GM12878 (cell line): ENCODE measurements around the gene BIRC6. TPM values are rescaled to one million over a fixed set of nuclear protein-coding genes. Genes with fewer than 3 reads are reported as not detected.

Experiments used
- ATAC-seq: fragments of 200-7000 bp; cut with Tn5 transposase; 3 replicates; pipeline ENCODE4 v1.9.1; 2020; ENCODE audit warnings: mild to moderate bottlenecking, moderate library complexity
- BruUV-seq: library from RNA; stranded (reverse); fragments of 400-500 nt; replicated peaks from 2 replicates; lab custom pipeline; 2021; lab: Mats Ljungman, UMichigan
- CTCF ChIA-PET: fragments of 300-600 bp; sonication (Branson Sonifier 250); formaldehyde crosslinking; extraction: SDS; loops from one replicate; lab custom pipeline; 2021; ENCODE audit warnings: inconsistent platforms; lab: Yijun Ruan, JAX
- POLR2A ChIA-PET: fragments of 350-600 bp; formaldehyde crosslinking; extraction: SDS; loops from one replicate; lab custom pipeline; 2021; ENCODE audit warnings: inconsistent platforms; lab: Charles Lee
- RAD21 ChIA-PET: fragments of 300-600 bp; sonication (Branson Sonifier 250); formaldehyde crosslinking; loops from one replicate; lab custom pipeline; 2023; ENCODE audit warnings: antibody characterized with exemption; ENCODE audit not compliant: unreplicated experiment; lab: Charles Lee
- SMC1A ChIA-PET: fragments of 300-600 bp; sonication (Branson Sonifier 250); formaldehyde crosslinking; loops from one replicate; lab custom pipeline; 2023; ENCODE audit not compliant: unreplicated experiment, uncharacterized antibody; lab: Charles Lee
- DNase-seq: peaks from one replicate; pipeline ENCODE4 v3.0.0-alpha.2; 2011; ENCODE audit warnings: low read depth, low spot score
- FAIRE-seq: peaks from 3 replicates; lab custom pipeline; 2011; peaks lifted over from hg19 to GRCh38; lab: Jason Lieb, UNC
- H2AFZ ChIP-seq: 2 replicates; pipeline ENCODE4 v1.6.0; 2011; ENCODE audit warnings: low read depth, low read length, control low read depth; ENCODE audit not compliant: control insufficient read depth
- H3K27ac ChIP-seq: 2 replicates; pipeline ENCODE4 v1.5.1; 2011; ENCODE audit warnings: control low read depth; ENCODE audit not compliant: control insufficient read depth, insufficient read depth
- H3K27me3 ChIP-seq, 2 experiments: replicated peaks in 1 of 2; 2 replicates each; pipeline versions ENCODE4 v1.6.0 to v1.6.1; 2011; ENCODE audit warnings: low read length in 1 of 2; ENCODE audit not compliant: control insufficient read depth in 2 of 2, insufficient read depth in 2 of 2
- H3K36me3 ChIP-seq, 2 experiments: 2 replicates each; pipeline ENCODE4 v1.5.1; 2011; ENCODE audit warnings: low read length in 1 of 2; ENCODE audit not compliant: control insufficient read depth in 2 of 2, insufficient read depth in 2 of 2
- H3K4me1 ChIP-seq: 2 replicates; pipeline ENCODE4 v1.6.1; 2011; ENCODE audit warnings: mild to moderate bottlenecking, low read length, moderate library complexity, mixed read lengths; ENCODE audit not compliant: control insufficient read depth, insufficient read depth
- H3K4me2 ChIP-seq: 2 replicates; pipeline ENCODE4 v1.6.0; 2011; ENCODE audit warnings: control low read depth; ENCODE audit not compliant: control insufficient read depth, insufficient read depth
- H3K4me3 ChIP-seq: fragments of 200-600 bp; sonication (generic); 2 replicates; pipeline ENCODE4 v1.5.1; 2016
- H3K79me2 ChIP-seq: 2 replicates; pipeline ENCODE4 v1.6.0; 2011; ENCODE audit warnings: low read length; ENCODE audit not compliant: control insufficient read depth, insufficient read depth
- H3K9ac ChIP-seq: 2 replicates; pipeline ENCODE4 v1.8.0; 2011; ENCODE audit warnings: low read length, control low read depth, mixed read lengths; ENCODE audit not compliant: control insufficient read depth, insufficient read depth
- H3K9me3 ChIP-seq: replicated peaks from 3 replicates; pipeline ENCODE4 v1.5.1; 2011; ENCODE audit warnings: mild to moderate bottlenecking, low read length; ENCODE audit not compliant: control insufficient read depth, insufficient read depth
- H4K20me1 ChIP-seq: 2 replicates; pipeline ENCODE4 v1.6.0; 2011; ENCODE audit not compliant: control insufficient read depth, insufficient read depth
- BCL3 ChIP-seq: IDR thresholded peaks from 2 replicates; pipeline ENCODE4 v1.6.1; 2011; ENCODE audit warnings: borderline replicate concordance, low read depth, mild to moderate bottlenecking, moderate library complexity, low read length; ENCODE audit not compliant: insufficient read depth, poor library complexity, severe bottlenecking
- BMI1 ChIP-seq: fragments of 450-650 bp; IDR thresholded peaks from 2 replicates; pipeline ENCODE4 v1.6.1; 2016; ENCODE audit warnings: mild to moderate bottlenecking, moderate library complexity, borderline replicate concordance
- CHD1 ChIP-seq: IDR thresholded peaks from 2 replicates; pipeline ENCODE4 v1.6.1; 2012; ENCODE audit warnings: low read depth, low read length, improper control_type of control experiment
- CREB1 ChIP-seq: IDR thresholded peaks from 2 replicates; pipeline ENCODE4 v1.6.1; 2012; ENCODE audit warnings: low read depth, mild to moderate bottlenecking, inconsistent platforms
- HDAC2 ChIP-seq: fragments of 200-600 bp; sonication (generic); IDR thresholded peaks from 2 replicates; pipeline ENCODE4 v1.6.1; 2017
- MXI1 ChIP-seq: fragments of 150-350 bp; IDR thresholded peaks from 2 replicates; pipeline ENCODE4 v1.6.1; 2011; ENCODE audit warnings: low read depth, mild to moderate bottlenecking, inconsistent platforms, low read length, improper control_type of control experiment
- NFXL1 ChIP-seq: fragments of 450-650 bp; IDR thresholded peaks from 2 replicates; pipeline ENCODE4 v1.6.1; 2017; ENCODE audit warnings: antibody characterized with exemption, mild to moderate bottlenecking, borderline replicate concordance
- NFYB ChIP-seq: IDR thresholded peaks from 2 replicates; pipeline ENCODE4 v1.6.1; 2011; ENCODE audit warnings: low read depth, mild to moderate bottlenecking, low read length, improper control_type of control experiment, moderate library complexity; ENCODE audit not compliant: insufficient read depth
- PAX5 ChIP-seq: IDR thresholded peaks from 2 replicates; pipeline ENCODE4 v1.6.1; 2011; ENCODE audit warnings: low read depth, low read length, borderline replicate concordance
- POLR2A ChIP-seq: IDR thresholded peaks from 2 replicates; pipeline ENCODE4 v1.6.1; 2011; ENCODE audit warnings: low read depth, mild to moderate bottlenecking, low read length
- POLR2AphosphoS2 ChIP-seq: IDR thresholded peaks from 2 replicates; pipeline ENCODE4 v1.6.1; 2011; ENCODE audit warnings: low read depth, mild to moderate bottlenecking, low read length, improper control_type of control experiment, moderate library complexity
- POLR2AphosphoS5 ChIP-seq: IDR thresholded peaks from 2 replicates; pipeline ENCODE4 v1.6.1; 2011; ENCODE audit warnings: mild to moderate bottlenecking, low read length, inconsistent platforms
- POU2F2 ChIP-seq: IDR thresholded peaks from 3 replicates; pipeline ENCODE4 v1.6.1; 2011; ENCODE audit warnings: low read depth, mild to moderate bottlenecking, low read length, borderline replicate concordance
- RELA ChIP-seq: fragments of 450-650 bp; IDR thresholded peaks from 2 replicates; pipeline ENCODE4 v1.8.0; 2014; ENCODE audit warnings: borderline replicate concordance; ENCODE audit not compliant: partially characterized antibody
- RELB ChIP-seq: fragments of 450-650 bp; IDR thresholded peaks from 2 replicates; pipeline ENCODE4 v1.6.1; 2017; ENCODE audit warnings: low read depth, mild to moderate bottlenecking, moderate library complexity
- TARDBP ChIP-seq: IDR thresholded peaks from 2 replicates; pipeline ENCODE4 v1.6.1; 2016; ENCODE audit warnings: borderline replicate concordance
- ZBTB33 ChIP-seq: fragments of 450-650 bp; IDR thresholded peaks from 2 replicates; pipeline ENCODE4 v1.6.1; 2017; ENCODE audit warnings: mild to moderate bottlenecking
- ZNF207 ChIP-seq: fragments of 450-650 bp; IDR thresholded peaks from 2 replicates; pipeline ENCODE4 v1.6.1; 2014; ENCODE audit warnings: antibody characterized with exemption, mild to moderate bottlenecking, borderline replicate concordance
- ZNF274 ChIP-seq: IDR thresholded peaks from one replicate; pipeline ENCODE4 v1.8.0; 2011; ENCODE audit not compliant: insufficient read length, insufficient read depth
- ZNF384 ChIP-seq: IDR thresholded peaks from 2 replicates; pipeline ENCODE4 v1.6.1; 2012; ENCODE audit warnings: low read depth, mild to moderate bottlenecking, low read length, improper control_type of control experiment, borderline replicate concordance
- whole genome bisulfite sequencing: methylation state at CpG from one replicate; pipeline ENCODE4 v1.1.6; 2016; ENCODE audit warnings: low lambda C conversion rate; ENCODE audit not compliant: insufficient replicate concordance, insufficient coverage; ENCODE audit errors: missing lambda C conversion rate; 5-methylcytosine and 5-hydroxymethylcytosine counted together
- in situ Hi-C: fragments of 300-500 bp; cut with MboI; formaldehyde crosslinking; loops from 9 replicates; pipeline ENCODE4 v1.14.3; 2018; ENCODE audit warnings: mixed read lengths
- intact Hi-C: fragments of 100-400 bp; cut with micrococcal nuclease; formaldehyde crosslinking; loops from one replicate; pipeline ENCODE4 v1.14.2; 2022; ENCODE audit not compliant: unreplicated experiment
- polyA plus RNA-seq, 11 experiments: library from polyadenylated mRNA; depleted of rRNA in 4 of 11; unstranded in 6 of 11; stranded (reverse) in 5 of 11; fragments of >200 nt; fragmentation: Nextera tagmentation in 4 of 11; fragmentation: Illumina TruSeq in 1 of 11; extraction: Ambion mirVana in 4 of 11; extraction: Trizol in 1 of 11; gene quantifications; 1 replicate in 1 of 11; 2 replicates in 10 of 11; pipeline versions ENCODE4 v1.2.1 to v1.2.3, GENCODE V29; 2011 to 2016; ENCODE audit warnings: inconsistent platforms in 2 of 11, missing spikeins in 2 of 11, low read depth in 1 of 11
- total RNA-seq, 4 experiments: library from RNA; depleted of rRNA in 3 of 4; stranded (reverse); fragments of >200 nt in 3 of 4; fragmentation: Illumina TruSeq in 1 of 4; extraction: Trizol in 1 of 4; gene quantifications; 2 replicates each; pipeline versions ENCODE4 v1.2.1 to v1.2.3, GENCODE V29; 2013 to 2021

The BIRC6 gene
- total and polyA plus RNA-seq, 10 of the 15 experiments (the other 5 are each of a cell fraction or from before 2014, with no cell fraction given), result 18.8 to 118 (median 55.0) TPM

- H3K4me1 ChIP-seq, result peaks cover 4% of the 10 kb centered on the region
- peak overlapping the region; percentile 27; the same call in 1 of the 2 replicates for H3K4me2 ChIP-seq
- peak; percentile 63 for ATAC-seq
- peaks cover 96% of the 10 kb centered on the region for H3K79me2 ChIP-seq
- no peak overlapping the region for H3K4me3 ChIP-seq
- ChIA-PET CTCF (no interaction called here), SMC1A (no interaction called here), RAD21 (interaction anchor here (0.6 kb wide), 1 partner anchor 197 kb away, joined by 3 read pairs; no protein-coding TSS in a partner anchor), POLR2A (interaction anchor here (1.3 kb wide), 1 partner anchor 10 kb away, joined by 3 read pairs; no protein-coding TSS in a partner anchor)
- H3K9ac ChIP-seq, result no peak overlapping the region
- H3K36me3 ChIP-seq, result no peaks in the 10 kb centered on the region
- no peaks in the 10 kb centered on the region; the same call in 2 of the 3 replicates for H3K9me3 ChIP-seq
- intact Hi-C loops, result loop anchor here (10.0 kb wide), 1 partner anchor 1131 kb away; no protein-coding TSS in a partner anchor
- no peak overlapping the region for H3K27ac ChIP-seq
- no peak overlapping the region for H2AFZ ChIP-seq
- H3K27me3 ChIP-seq, result no peaks in the 10 kb centered on the region
- WGBS, result 4% methylated on average over 2 of the region's 2 CpGs
- no peak for DNase-seq
- FAIRE-seq, result no peak
- in situ Hi-C loops, result no loop called here
- no peaks in the 10 kb centered on the region; the same call in 1 of the 2 replicates for H4K20me1 ChIP-seq
- no TSS peak for BruUV-seq
- TF ChIP-seq ZNF274, result no peak
- no peak for TF ChIP-seq POU2F2
- TF ChIP-seq CREB1, result no peak
- TF ChIP-seq POLR2AphosphoS2, result no peak
- no peak for TF ChIP-seq BMI1
- peak; percentile 80 for TF ChIP-seq PAX5
- TF ChIP-seq RELA, result no peak
- TF ChIP-seq ZNF384, result no peak
- 0 out of 2 replicates have a peak, but pooled peaks have one; percentile 14 for TF ChIP-seq RELB
- TF ChIP-seq HDAC2, result no peak
- no peak for TF ChIP-seq BCL3
- no peak for TF ChIP-seq POLR2AphosphoS5
- TF ChIP-seq TARDBP, result no peak
- no peak for TF ChIP-seq NFXL1
- no peak for TF ChIP-seq MXI1
- no peak for TF ChIP-seq NFYB
- no peak for TF ChIP-seq CHD1
- TF ChIP-seq ZNF207, result no peak
- TF ChIP-seq POLR2A, result no peak
- no peak for TF ChIP-seq ZBTB33
Measured at GRCh38 chr2:32363597-32363996, 6.8 kb downstream of the BIRC6 start.
